ENCODE data around the gene TULP1. TPM values are rescaled to one million over a fixed set of nuclear protein-coding genes. Genes with fewer than 3 reads are reported as not detected.
A peak's percentile ranks its signal among the peaks of the same experiment; 100 is the strongest.

TULP1 gene
- total RNA-seq, 4 donors from 2014 or later, result not detected

GRCh38 chr6:35507221-35507620 lies 5.5 kb downstream of the TULP1 start:
- in situ Hi-C loops (cut with MboI; ENCODE audit: low sequenced_read_pairs in 4 of 4) (no loop called here), intact Hi-C loops (cut with DNase I; ENCODE audit: low total_unique reads) (no loop called here)
- DNase-seq, result no peak
- no peak for ATAC-seq
- H3K36me3 ChIP-seq, result no peaks in the 10 kb centered on the region
- no peaks in the 10 kb centered on the region for H3K9me3 ChIP-seq
- peaks cover 4 to 14% of the 10 kb centered on the region in 2 donors for H3K4me1 ChIP-seq
- H3K27ac ChIP-seq, result no peak overlapping the region
- H3K4me3 ChIP-seq, result no peak overlapping the region
- peaks cover 6 to 11% (median 10%) of the 10 kb centered on the region in 3 donors for H3K27me3 ChIP-seq
- TF ChIP-seq POLR2A (IDR thresholded peaks at IDR 0.05), result no peak
- no peak for TF ChIP-seq CTCF (IDR thresholded peaks at IDR 0.05 in 4 of 5, conservative IDR thresholded peaks at IDR 0.05 in 1 of 5)

- TF ChIP-seq CTCF (IDR thresholded peaks at IDR 0.05 in 4 of 5, conservative IDR thresholded peaks at IDR 0.05 in 1 of 5) (no peak), POLR2A (IDR thresholded peaks at IDR 0.05) (no peak)
- no peak for DNase-seq
- Histone ChIP-seq H3K36me3 (no peaks in the 10 kb centered on the region), H3K27me3 (peaks cover 3 to 5% (median 4%) of the 10 kb centered on the region in 3 donors), H3K4me3 (no peak overlapping the region), H3K4me1 (peaks cover 4 to 8% of the 10 kb centered on the region in 2 donors), H3K9me3 (no peaks in the 10 kb centered on the region), H3K27ac (no peak overlapping the region)
- in situ Hi-C loops (cut with MboI; ENCODE audit: low sequenced_read_pairs in 4 of 4), result no loop called here
- no peak for ATAC-seq
- intact Hi-C loops (cut with DNase I; ENCODE audit: low total_unique reads), result no loop called here
Measured at GRCh38 chr6:35506536-35506935, 6.2 kb downstream of the TULP1 start.

- intact Hi-C loops (cut with DNase I; ENCODE audit: low total_unique reads) (no loop called here), in situ Hi-C loops (cut with MboI; ENCODE audit: low sequenced_read_pairs in 4 of 4) (no loop called here)
- no peaks in the 10 kb centered on the region for H3K27me3 ChIP-seq
- no peaks in the 10 kb centered on the region for H3K9me3 ChIP-seq
- no peak for DNase-seq
- TF ChIP-seq POLR2A (IDR thresholded peaks at IDR 0.05) (no peak), CTCF (IDR thresholded peaks at IDR 0.05 in 4 of 5, conservative IDR thresholded peaks at IDR 0.05 in 1 of 5) (no peak)
- H3K27ac ChIP-seq, result no peak overlapping the region
- ATAC-seq, result no peak
- no peak overlapping the region for H3K4me3 ChIP-seq
- H3K4me1 ChIP-seq, result peaks cover 9% of the 10 kb centered on the region in 2 donors
- H3K36me3 ChIP-seq, result no peaks in the 10 kb centered on the region
Measured at GRCh38 chr6:35505999-35506412, 6.7 kb downstream of the TULP1 start.

GRCh38 chr6:35503534-35503933 lies 9.2 kb downstream of the TULP1 start:
- Histone ChIP-seq H3K9me3 (no peaks in the 10 kb centered on the region), H3K27ac (no peak overlapping the region), H3K4me1 (peaks cover 19% of the 10 kb centered on the region in 2 donors), H3K36me3 (no peaks in the 10 kb centered on the region), H3K27me3 (no peaks in the 10 kb centered on the region), H3K4me3 (no peak overlapping the region)
- in situ Hi-C loops (cut with MboI; ENCODE audit: low sequenced_read_pairs in 4 of 4) (no loop called here), intact Hi-C loops (cut with DNase I; ENCODE audit: low total_unique reads) (no loop called here)
- ATAC-seq, result no peak
- DNase-seq, result no peak
- TF ChIP-seq CTCF (IDR thresholded peaks at IDR 0.05 in 4 of 5, conservative IDR thresholded peaks at IDR 0.05 in 1 of 5) (no peak), POLR2A (IDR thresholded peaks at IDR 0.05) (no peak)

GRCh38 chr6:35501784-35502183 lies 10.9 kb downstream of the TULP1 start:
- H3K27me3 ChIP-seq, result no peaks in the 10 kb centered on the region
- in situ Hi-C loops (cut with MboI; ENCODE audit: low sequenced_read_pairs in 4 of 4), result no loop called here
- DNase-seq, result no peak

More at GRCh38 chr6:35501784-35502183, 10.9 kb downstream of the TULP1 start:
- ATAC-seq, result no peak
- H3K27ac ChIP-seq, result peak overlapping the region in 2 of 4 donors; percentile 93 to 94
- no peak for TF ChIP-seq CTCF (IDR thresholded peaks at IDR 0.05 in 4 of 5, conservative IDR thresholded peaks at IDR 0.05 in 1 of 5)
- TF ChIP-seq POLR2A (IDR thresholded peaks at IDR 0.05), result no peak
- H3K36me3 ChIP-seq, result no peaks in the 10 kb centered on the region
- H3K9me3 ChIP-seq, result no peaks in the 10 kb centered on the region
- H3K4me1 ChIP-seq, result peaks cover 28 to 30% of the 10 kb centered on the region in 2 donors
- no peak overlapping the region for H3K4me3 ChIP-seq
- intact Hi-C loops (cut with DNase I; ENCODE audit: low total_unique reads), result no loop called here

Data from gastrocnemius medialis (tissue), 4 donors.